GM20000 (cell line): ENCODE results near the gene MAVS.

Experiments used
- DNase-seq: peaks from one replicate; pipeline ENCODE4 v3.0.0; 2012; ENCODE audit warnings: low spot score
- TF ChIP-seq, protein P1 (sequence below): IDR thresholded peaks from 2 replicates; pipeline ENCODE4 v1.5.1; 2012; ENCODE audit warnings: mild to moderate bottlenecking, control low read depth; ENCODE audit errors: extremely low read depth, missing control alignments

Gene MAVS

DNA sequence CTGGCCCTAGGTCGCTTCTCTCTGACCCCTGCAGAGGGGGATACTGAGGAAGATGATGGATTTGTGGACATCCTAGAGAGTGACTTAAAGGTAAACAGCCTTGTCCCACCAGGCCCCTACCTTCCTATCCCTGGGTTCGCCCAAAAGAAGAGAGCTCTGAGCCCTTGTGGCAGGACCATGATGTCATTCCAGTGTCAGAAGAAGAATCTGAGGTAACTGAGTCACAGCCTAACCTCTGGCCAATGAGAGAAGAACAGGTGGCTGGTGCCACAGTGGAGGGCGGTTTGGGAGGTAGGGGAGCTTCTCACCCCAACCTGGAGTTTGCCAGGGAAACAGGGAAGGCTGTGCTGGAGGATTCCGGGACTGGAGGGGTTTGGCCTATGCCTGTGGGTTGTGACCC, 45.3 kb upstream of the MAVS start:
- TF ChIP-seq, protein P1, sequence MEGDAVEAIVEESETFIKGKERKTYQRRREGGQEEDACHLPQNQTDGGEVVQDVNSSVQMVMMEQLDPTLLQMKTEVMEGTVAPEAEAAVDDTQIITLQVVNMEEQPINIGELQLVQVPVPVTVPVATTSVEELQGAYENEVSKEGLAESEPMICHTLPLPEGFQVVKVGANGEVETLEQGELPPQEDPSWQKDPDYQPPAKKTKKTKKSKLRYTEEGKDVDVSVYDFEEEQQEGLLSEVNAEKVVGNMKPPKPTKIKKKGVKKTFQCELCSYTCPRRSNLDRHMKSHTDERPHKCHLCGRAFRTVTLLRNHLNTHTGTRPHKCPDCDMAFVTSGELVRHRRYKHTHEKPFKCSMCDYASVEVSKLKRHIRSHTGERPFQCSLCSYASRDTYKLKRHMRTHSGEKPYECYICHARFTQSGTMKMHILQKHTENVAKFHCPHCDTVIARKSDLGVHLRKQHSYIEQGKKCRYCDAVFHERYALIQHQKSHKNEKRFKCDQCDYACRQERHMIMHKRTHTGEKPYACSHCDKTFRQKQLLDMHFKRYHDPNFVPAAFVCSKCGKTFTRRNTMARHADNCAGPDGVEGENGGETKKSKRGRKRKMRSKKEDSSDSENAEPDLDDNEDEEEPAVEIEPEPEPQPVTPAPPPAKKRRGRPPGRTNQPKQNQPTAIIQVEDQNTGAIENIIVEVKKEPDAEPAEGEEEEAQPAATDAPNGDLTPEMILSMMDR: no peak
- DNase-seq: no peak

DNA sequence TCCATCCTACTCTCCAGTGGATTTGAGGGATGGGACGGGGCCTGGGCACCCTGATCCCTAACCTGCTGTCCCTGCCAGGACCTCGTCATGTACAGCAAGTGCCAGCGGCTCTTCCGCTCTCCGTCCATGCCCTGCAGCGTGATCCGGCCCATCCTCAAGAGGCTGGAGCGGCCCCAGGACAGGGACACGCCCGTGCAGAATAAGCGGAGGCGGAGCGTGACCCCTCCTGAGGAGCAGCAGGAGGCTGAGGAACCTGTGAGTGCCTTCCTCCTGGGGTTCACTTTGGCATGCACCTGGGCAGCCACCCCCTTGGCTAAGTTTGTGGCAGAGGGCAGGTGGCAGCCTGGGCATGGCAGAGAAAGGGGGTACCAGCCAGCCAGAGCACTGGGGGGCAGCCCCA, 44.8 kb upstream of the MAVS start:
- DNase-seq: no peak
- TF ChIP-seq, protein P1: no peak

DNA sequence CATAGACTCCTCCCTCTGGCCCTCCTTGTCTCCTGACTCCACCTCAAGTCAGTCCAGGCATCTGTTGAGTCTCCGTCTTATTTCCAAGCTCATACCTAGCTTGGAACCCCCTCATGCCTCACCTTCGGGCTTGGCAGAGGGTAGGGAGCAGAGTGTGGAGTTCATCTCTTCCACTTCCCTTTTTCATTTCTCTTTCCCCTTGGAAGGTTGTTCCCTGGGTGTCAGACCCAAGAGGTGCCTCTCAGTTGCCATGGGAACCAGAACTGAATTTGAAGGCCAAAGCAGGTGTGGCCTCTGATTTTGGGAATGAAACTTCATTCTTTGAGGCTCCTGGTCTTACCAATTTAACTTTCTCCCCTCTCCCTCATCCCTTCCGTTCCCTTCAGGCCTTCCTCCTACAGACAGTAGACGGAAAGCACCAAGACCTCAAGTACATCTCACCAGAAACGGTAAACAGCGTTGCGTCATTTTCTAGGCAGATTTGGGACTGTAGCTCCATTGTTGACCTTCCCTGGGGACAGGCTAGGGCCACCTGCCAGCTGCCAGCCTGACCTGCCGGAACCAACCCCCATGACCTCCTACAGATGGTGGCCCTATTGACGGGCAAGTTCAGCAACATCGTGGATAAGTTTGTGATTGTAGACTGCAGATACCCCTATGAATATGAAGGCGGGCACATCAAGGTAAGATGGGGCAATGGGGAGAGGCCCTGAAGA, 44.0 kb upstream of the MAVS start:
- no peak for DNase-seq
- TF ChIP-seq, protein P1: no peak

DNA sequence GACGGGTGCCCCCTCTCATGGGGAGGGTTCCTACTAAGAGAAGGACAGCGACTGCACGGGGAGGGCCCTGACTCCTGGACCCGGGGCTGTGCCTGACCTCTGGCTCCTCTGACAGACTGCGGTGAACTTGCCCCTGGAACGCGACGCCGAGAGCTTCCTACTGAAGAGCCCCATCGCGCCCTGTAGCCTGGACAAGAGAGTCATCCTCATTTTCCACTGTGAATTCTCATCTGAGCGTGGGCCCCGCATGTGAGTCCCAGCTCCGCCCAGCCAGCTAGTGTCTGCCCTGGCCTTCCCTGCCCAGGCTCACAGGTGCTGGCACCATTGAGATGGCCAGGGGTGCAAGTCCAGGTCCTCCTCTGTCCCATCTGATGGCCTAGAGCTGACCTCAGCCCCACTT, 43.3 kb upstream of the MAVS start:
- no peak for DNase-seq
- TF ChIP-seq, protein P1: no peak

- no peak for DNase-seq
- TF ChIP-seq, protein P1: no peak
Observed at GRCh38 chr20:3803854-3804253, 42.8 kb upstream of the MAVS start.

- TF ChIP-seq, protein P1: no peak
- no peak for DNase-seq
Observed at GRCh38 chr20:3804254-3804751, 42.3 kb upstream of the MAVS start.

GRCh38 chr20:3804781-3805180, 41.9 kb upstream of the MAVS start:
- TF ChIP-seq, protein P1: no peak
- DNase-seq: no peak
